ENCODE results near the gene CABS1. TPM values are rescaled to one million over a fixed set of nuclear protein-coding genes. Genes with fewer than 3 reads are reported as not detected.

The CABS1 gene
- total RNA-seq, 1 donor from 2014 or later: not detected

GRCh38 chr4:70371987-70372386, 37.2 kb downstream of the CABS1 start:
- no peaks in the 10 kb centered on the region for H3K36me3 Mint-ChIP-seq (ENCODE audit: low read depth, unreplicated experiment)
- no peaks in the 10 kb centered on the region for H3K4me1 Mint-ChIP-seq (ENCODE audit: low read depth, unreplicated experiment)
- H3K27ac Mint-ChIP-seq (ENCODE audit: unreplicated experiment): no peak overlapping the region
- Histone ChIP-seq H3K27me3 (ENCODE audit: insufficient read depth, low read length) (no peaks in the 10 kb centered on the region), H3K4me3 (ENCODE audit: insufficient read depth, low read depth, low read length) (no peak overlapping the region), H3K36me3 (ENCODE audit: insufficient read depth, low read length) (no peaks in the 10 kb centered on the region), H3K4me1 (ENCODE audit: insufficient read depth, low read length) (no peaks in the 10 kb centered on the region), H3K9ac (ENCODE audit: low read length) (no peak overlapping the region), H3K4me2 (ENCODE audit: low read length) (no peak overlapping the region), H3K9me3 (ENCODE audit: insufficient read depth, low read depth, low read length) (no peaks in the 10 kb centered on the region), H4K20me1 (ENCODE audit: insufficient read depth, low read length) (no peaks in the 10 kb centered on the region), H3K79me2 (ENCODE audit: insufficient read depth, low read length) (no peaks in the 10 kb centered on the region), H2AFZ (ENCODE audit: low read depth, low read length) (no peak overlapping the region), H3K27ac (ENCODE audit: low read depth, low read length) (no peak overlapping the region)
- TF ChIP-seq CTCF (IDR thresholded peaks at IDR 0.05; ENCODE audit: insufficient read depth, low read depth, low read length) (no peak), EZH2 (IDR thresholded peaks at IDR 0.05; ENCODE audit: insufficient read depth, low read length) (no peak)
- no peak for FAIRE-seq
- H3K9me3 Mint-ChIP-seq (ENCODE audit: unreplicated experiment): no peaks in the 10 kb centered on the region
- H3K27me3 Mint-ChIP-seq (ENCODE audit: low read depth, unreplicated experiment): no peaks in the 10 kb centered on the region
- no peak overlapping the region for H3K4me3 Mint-ChIP-seq (ENCODE audit: unreplicated experiment)
- no peak for DNase-seq (ENCODE audit: low read depth)

DNA sequence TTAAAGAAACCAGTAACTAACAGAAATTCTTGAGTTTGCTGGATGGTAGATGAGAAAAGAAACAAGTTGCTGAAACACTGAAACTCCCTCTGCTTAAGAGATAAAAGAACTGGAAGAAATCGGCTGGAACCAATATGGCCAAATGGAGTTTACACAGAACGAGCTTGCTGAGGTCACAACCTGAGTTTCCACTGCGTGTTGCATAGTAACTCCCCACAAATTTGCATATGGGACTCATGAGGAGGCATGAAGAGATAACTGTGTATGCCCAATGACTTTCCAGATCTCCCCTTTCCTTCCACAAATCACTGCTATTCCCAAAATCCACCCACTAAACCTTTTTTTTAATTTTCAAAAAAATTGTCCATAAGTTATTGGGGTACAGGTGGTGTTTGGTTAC, 38.0 kb downstream of the CABS1 start:
- no peaks in the 10 kb centered on the region for H3K4me1 ChIP-seq (ENCODE audit: insufficient read depth, low read length)
- no peak overlapping the region for H3K27ac Mint-ChIP-seq (ENCODE audit: unreplicated experiment)
- no peaks in the 10 kb centered on the region for H3K27me3 Mint-ChIP-seq (ENCODE audit: low read depth, unreplicated experiment)
- TF ChIP-seq CTCF (IDR thresholded peaks at IDR 0.05; ENCODE audit: insufficient read depth, low read depth, low read length) (no peak), EZH2 (IDR thresholded peaks at IDR 0.05; ENCODE audit: insufficient read depth, low read length) (no peak)
- FAIRE-seq (no peak), DNase-seq (ENCODE audit: low read depth) (no peak)
- H3K4me2 ChIP-seq (ENCODE audit: low read length): no peak overlapping the region
- H3K79me2 ChIP-seq (ENCODE audit: insufficient read depth, low read length): no peaks in the 10 kb centered on the region
- no peaks in the 10 kb centered on the region for H3K9me3 Mint-ChIP-seq (ENCODE audit: unreplicated experiment)
- no peaks in the 10 kb centered on the region for H3K36me3 Mint-ChIP-seq (ENCODE audit: low read depth, unreplicated experiment)
- no peaks in the 10 kb centered on the region for H3K9me3 ChIP-seq (ENCODE audit: insufficient read depth, low read depth, low read length)
- H3K27me3 ChIP-seq (ENCODE audit: insufficient read depth, low read length): no peaks in the 10 kb centered on the region
- no peaks in the 10 kb centered on the region for H3K36me3 ChIP-seq (ENCODE audit: insufficient read depth, low read length)
- H3K9ac ChIP-seq (ENCODE audit: low read length): no peak overlapping the region
- no peak overlapping the region for H3K4me3 Mint-ChIP-seq (ENCODE audit: unreplicated experiment)
- no peak overlapping the region for H3K27ac ChIP-seq (ENCODE audit: low read depth, low read length)
- H3K4me1 Mint-ChIP-seq (ENCODE audit: low read depth, unreplicated experiment): no peaks in the 10 kb centered on the region
- H3K4me3 ChIP-seq (ENCODE audit: insufficient read depth, low read depth, low read length): no peak overlapping the region
- H4K20me1 ChIP-seq (ENCODE audit: insufficient read depth, low read length): no peaks in the 10 kb centered on the region
- H2AFZ ChIP-seq (ENCODE audit: low read depth, low read length): no peak overlapping the region

- no peaks in the 10 kb centered on the region for H3K9me3 Mint-ChIP-seq (ENCODE audit: unreplicated experiment)
- H3K9me3 ChIP-seq (ENCODE audit: insufficient read depth, low read depth, low read length): no peaks in the 10 kb centered on the region
- H3K27me3 ChIP-seq (ENCODE audit: insufficient read depth, low read length): no peaks in the 10 kb centered on the region
- H3K4me1 ChIP-seq (ENCODE audit: insufficient read depth, low read length): no peaks in the 10 kb centered on the region
- no peaks in the 10 kb centered on the region for H3K79me2 ChIP-seq (ENCODE audit: insufficient read depth, low read length)
- no peak overlapping the region for H3K4me2 ChIP-seq (ENCODE audit: low read length)
- no peak overlapping the region for H2AFZ ChIP-seq (ENCODE audit: low read depth, low read length)
- H3K27ac Mint-ChIP-seq (ENCODE audit: unreplicated experiment): no peak overlapping the region
- no peak for FAIRE-seq
- no peak for TF ChIP-seq EZH2 (IDR thresholded peaks at IDR 0.05; ENCODE audit: insufficient read depth, low read length)
- TF ChIP-seq CTCF (IDR thresholded peaks at IDR 0.05; ENCODE audit: insufficient read depth, low read depth, low read length): no peak
- no peaks in the 10 kb centered on the region for H3K4me1 Mint-ChIP-seq (ENCODE audit: low read depth, unreplicated experiment)
- H3K27me3 Mint-ChIP-seq (ENCODE audit: low read depth, unreplicated experiment): no peaks in the 10 kb centered on the region
- no peaks in the 10 kb centered on the region for H3K36me3 ChIP-seq (ENCODE audit: insufficient read depth, low read length)
- no peak overlapping the region for H3K9ac ChIP-seq (ENCODE audit: low read length)
- no peak overlapping the region for H3K4me3 Mint-ChIP-seq (ENCODE audit: unreplicated experiment)
- DNase-seq (ENCODE audit: low read depth): no peak
- no peaks in the 10 kb centered on the region for H4K20me1 ChIP-seq (ENCODE audit: insufficient read depth, low read length)
- H3K27ac ChIP-seq (ENCODE audit: low read depth, low read length): no peak overlapping the region
- no peak overlapping the region for H3K4me3 ChIP-seq (ENCODE audit: insufficient read depth, low read depth, low read length)
- H3K36me3 Mint-ChIP-seq (ENCODE audit: low read depth, unreplicated experiment): no peaks in the 10 kb centered on the region
Measured at GRCh38 chr4:70380578-70380977, 45.8 kb downstream of the CABS1 start.

All from astrocyte (in vitro differentiated cells and primary cell).